ENCODE data around the gene KDM5B.

The KDM5B gene

GRCh38 chr1:202807451-202807925 is 733 bp downstream of the KDM5B start:
- TF ChIP-seq CTCF (conservative IDR thresholded peaks at IDR 0.05; ENCODE audit: control insufficient read depth, insufficient read depth, low read depth, low read length): no peak
- H3K4me3 ChIP-seq (ENCODE audit: control insufficient read depth, low read depth, low read length): peak overlapping the region; percentile 71
- no peak for DNase-seq (ENCODE audit: low read depth)

GRCh38 chr1:202806845-202807450 is 1.3 kb downstream of the KDM5B start:
- no peak for DNase-seq (ENCODE audit: low read depth)
- H3K4me3 ChIP-seq (ENCODE audit: control insufficient read depth, low read depth, low read length): peak overlapping the region; percentile 71
- no peak for TF ChIP-seq CTCF (conservative IDR thresholded peaks at IDR 0.05; ENCODE audit: control insufficient read depth, insufficient read depth, low read depth, low read length)

GRCh38 chr1:202805886-202806844 is 2.1 kb downstream of the KDM5B start:
- no peak for DNase-seq (ENCODE audit: low read depth)
- TF ChIP-seq CTCF (conservative IDR thresholded peaks at IDR 0.05; ENCODE audit: control insufficient read depth, insufficient read depth, low read depth, low read length): no peak

GRCh38 chr1:202804126-202804525 is 4.1 kb downstream of the KDM5B start:
- no peak for TF ChIP-seq CTCF (conservative IDR thresholded peaks at IDR 0.05; ENCODE audit: control insufficient read depth, insufficient read depth, low read depth, low read length)
- no peak for DNase-seq (ENCODE audit: low read depth)
- H3K4me3 ChIP-seq (ENCODE audit: control insufficient read depth, low read depth, low read length): no peak overlapping the region

More at GRCh38 chr1:202805886-202806844, 2.1 kb downstream of the KDM5B start:
- H3K4me3 ChIP-seq (ENCODE audit: control insufficient read depth, low read depth, low read length): peak overlapping the region; percentile 71

GRCh38 chr1:202802998-202803932 is 5.0 kb downstream of the KDM5B start:
- H3K4me3 ChIP-seq (ENCODE audit: control insufficient read depth, low read depth, low read length): no peak overlapping the region
- peak; percentile 55 for DNase-seq (ENCODE audit: low read depth)
- no peak for TF ChIP-seq CTCF (conservative IDR thresholded peaks at IDR 0.05; ENCODE audit: control insufficient read depth, insufficient read depth, low read depth, low read length)

- H3K4me3 ChIP-seq (ENCODE audit: control insufficient read depth, low read depth, low read length): no peak overlapping the region
- no peak for DNase-seq (ENCODE audit: low read depth)
- no peak for TF ChIP-seq CTCF (conservative IDR thresholded peaks at IDR 0.05; ENCODE audit: control insufficient read depth, insufficient read depth, low read depth, low read length)
Observed at GRCh38 chr1:202802034-202802433, 6.2 kb downstream of the KDM5B start.
